Ectodermal cell (in vitro differentiated cells): ENCODE results near the gene FRAS1.

Source experiments
- H3K27ac ChIP-seq: 2 replicates; pipeline ENCODE4 v1.7.0; 2013; ENCODE audit warnings: mild to moderate bottlenecking, low read depth, low read length; ENCODE audit not compliant: insufficient read depth, poor library complexity, severe bottlenecking
- H3K27me3 ChIP-seq: 2 replicates; pipeline ENCODE4 v1.7.0; 2013; ENCODE audit warnings: mild to moderate bottlenecking, low read length; ENCODE audit not compliant: insufficient read depth, control insufficient read depth, poor library complexity, severe bottlenecking
- H3K36me3 ChIP-seq: one replicate; pipeline ENCODE4 v1.7.0; 2013; ENCODE audit warnings: low read length; ENCODE audit not compliant: control insufficient read depth, insufficient read depth
- H3K4me1 ChIP-seq: one replicate; pipeline ENCODE4 v1.7.0; 2013; ENCODE audit warnings: low read length; ENCODE audit not compliant: control insufficient read depth, insufficient read depth
- H3K4me3 ChIP-seq: 2 replicates; pipeline ENCODE4 v1.7.0; 2013; ENCODE audit warnings: low read depth, low read length, control low read depth; ENCODE audit not compliant: insufficient read depth
- H3K9me3 ChIP-seq: 2 replicates; pipeline ENCODE4 v1.7.0; 2013; ENCODE audit warnings: mild to moderate bottlenecking, low read length, moderate library complexity; ENCODE audit not compliant: control insufficient read depth
- WGBS, 2 experiments: methylation state at CpG; one replicate each; pipeline ENCODE4 v1.1.7; 2013; ENCODE audit warnings: missing lambda C conversion rate in 2 of 2; 5-methylcytosine and 5-hydroxymethylcytosine counted together

The FRAS1 gene

GRCh38 chr4:78557841-78558240 lies 500.7 kb downstream of the FRAS1 start:
- Histone ChIP-seq H3K27me3 (peaks cover 6% of the 10 kb centered on the region), H3K27ac (no peak overlapping the region), H3K4me3 (no peak overlapping the region), H3K4me1 (no peaks in the 10 kb centered on the region), H3K9me3 (no peaks in the 10 kb centered on the region), H3K36me3 (no peaks in the 10 kb centered on the region)
- 89 to 95% methylated on average over 2 of the region's 2 CpGs for WGBS, 2 experiments

GRCh38 chr4:78558410-78558809 lies 501.3 kb downstream of the FRAS1 start:
- Histone ChIP-seq H3K4me3 (no peak overlapping the region), H3K27ac (no peak overlapping the region), H3K9me3 (no peaks in the 10 kb centered on the region), H3K4me1 (no peaks in the 10 kb centered on the region), H3K27me3 (peaks cover under 1% of the 10 kb centered on the region), H3K36me3 (no peaks in the 10 kb centered on the region)
- WGBS, 2 experiments: 78 to 100% methylated on average over 1 of the region's 1 CpG

GRCh38 chr4:78560296-78560963 lies 503.3 kb downstream of the FRAS1 start:
- H3K36me3 ChIP-seq: no peaks in the 10 kb centered on the region
- H3K4me3 ChIP-seq: no peak overlapping the region
- H3K9me3 ChIP-seq: no peaks in the 10 kb centered on the region
- H3K27ac ChIP-seq: no peak overlapping the region
- no peaks in the 10 kb centered on the region for H3K27me3 ChIP-seq
- H3K4me1 ChIP-seq: no peaks in the 10 kb centered on the region
- WGBS, 2 experiments: 88 to 90% methylated on average over 2 of the region's 2 CpGs

- H3K27me3 ChIP-seq: no peaks in the 10 kb centered on the region
- H3K36me3 ChIP-seq: no peaks in the 10 kb centered on the region
- no peak overlapping the region for H3K4me3 ChIP-seq
- no peaks in the 10 kb centered on the region for H3K4me1 ChIP-seq
- no peaks in the 10 kb centered on the region for H3K9me3 ChIP-seq
- no peak overlapping the region for H3K27ac ChIP-seq
Observed at GRCh38 chr4:78561677-78562076, 504.6 kb downstream of the FRAS1 start.

- Histone ChIP-seq H3K36me3 (no peaks in the 10 kb centered on the region), H3K4me1 (no peaks in the 10 kb centered on the region), H3K4me3 (no peak overlapping the region), H3K27ac (no peak overlapping the region), H3K27me3 (no peaks in the 10 kb centered on the region), H3K9me3 (no peaks in the 10 kb centered on the region)
- 80 to 83% methylated on average over 4 of the region's 4 CpGs for WGBS, 2 experiments
Observed at GRCh38 chr4:78562687-78563086, 505.6 kb downstream of the FRAS1 start.

DNA sequence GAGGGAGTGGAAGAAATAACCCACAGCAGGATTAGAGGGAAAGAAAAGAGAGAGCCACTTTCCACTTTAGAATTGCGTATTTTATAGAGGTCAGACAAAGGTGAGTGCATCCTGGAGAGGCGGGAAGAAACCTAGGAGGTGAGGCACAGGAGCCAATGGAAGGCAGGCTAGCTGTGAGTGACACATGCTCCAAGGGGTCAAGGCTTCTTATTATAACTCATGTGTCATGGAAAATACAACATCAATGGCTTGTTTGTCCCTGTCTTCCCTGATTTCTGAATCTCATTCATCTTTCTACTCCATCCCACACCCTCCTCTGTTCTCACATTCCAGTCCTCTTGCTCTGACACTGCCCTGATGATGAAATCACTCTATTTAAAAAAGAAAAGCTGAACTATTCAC lies 508.8 kb downstream of the FRAS1 start:
- no peaks in the 10 kb centered on the region for H3K4me1 ChIP-seq
- H3K27me3 ChIP-seq: no peaks in the 10 kb centered on the region
- no peak overlapping the region for H3K4me3 ChIP-seq
- WGBS, 2 experiments: 85 to 96% methylated on average over 2 of the region's 2 CpGs
- no peak overlapping the region for H3K27ac ChIP-seq
- no peaks in the 10 kb centered on the region for H3K9me3 ChIP-seq
- no peaks in the 10 kb centered on the region for H3K36me3 ChIP-seq

DNA sequence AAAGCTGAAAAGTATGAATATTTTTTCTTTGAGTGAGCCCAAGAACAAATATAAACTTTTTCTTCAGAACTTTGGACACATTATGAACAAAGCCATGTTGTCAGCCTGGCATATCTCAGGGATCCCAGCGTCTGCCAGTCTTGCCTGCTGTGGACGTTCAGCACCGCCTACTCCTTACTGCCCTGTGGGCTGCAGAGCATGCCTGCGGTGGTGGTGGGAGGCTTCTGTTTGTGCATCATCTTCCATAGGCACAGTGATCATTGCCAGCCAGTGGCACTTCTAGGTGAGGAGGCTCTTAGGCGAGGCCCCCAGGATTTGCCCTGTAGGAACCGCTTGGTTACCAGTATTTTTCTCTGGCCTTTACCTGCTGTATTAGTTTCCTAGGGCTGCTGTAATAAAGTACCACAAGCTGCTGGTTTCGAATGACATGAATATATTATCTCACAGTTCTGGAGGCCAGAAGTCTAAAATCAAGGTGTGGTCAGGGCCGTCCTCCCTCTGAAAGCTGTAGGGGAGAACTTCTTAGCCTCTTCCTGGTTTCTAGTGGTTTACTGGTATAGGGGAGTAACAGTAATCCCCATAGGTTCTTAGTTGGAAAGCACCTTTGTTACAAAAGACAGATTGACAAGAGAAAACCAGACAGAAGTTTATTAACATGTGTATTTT lies 509.8 kb downstream of the FRAS1 start:
- Histone ChIP-seq H3K4me3 (no peak overlapping the region), H3K27ac (no peak overlapping the region), H3K36me3 (no peaks in the 10 kb centered on the region), H3K27me3 (no peaks in the 10 kb centered on the region), H3K9me3 (no peaks in the 10 kb centered on the region), H3K4me1 (no peaks in the 10 kb centered on the region)
- 85 to 86% methylated on average over 8 of the region's 8 CpGs for WGBS, 2 experiments

DNA sequence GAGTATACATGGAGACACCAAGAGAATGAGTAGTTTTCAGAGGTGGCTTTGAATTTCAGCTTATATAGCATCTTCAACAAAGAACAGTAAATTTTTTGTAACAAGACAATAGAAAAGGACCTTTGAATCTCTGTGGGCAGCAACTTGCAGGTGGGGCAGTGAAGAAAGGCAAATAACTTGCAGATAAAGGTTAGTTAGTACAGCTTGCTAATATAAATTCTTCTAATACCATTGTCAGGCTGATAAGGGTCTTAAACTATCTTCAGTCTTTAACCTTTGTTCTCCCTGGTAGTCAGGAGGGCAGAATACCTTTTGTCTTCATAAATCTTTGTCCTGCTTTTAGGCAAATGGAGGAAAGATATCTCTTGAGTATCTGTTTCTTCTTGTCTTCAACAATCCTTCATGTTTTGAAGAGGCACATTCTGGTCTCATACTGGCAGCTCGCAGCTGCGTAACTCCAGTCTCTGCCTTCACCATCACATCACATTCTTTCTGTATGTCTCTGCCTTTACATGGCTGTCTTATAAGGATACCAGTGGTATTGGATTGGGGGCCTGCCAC lies 510.5 kb downstream of the FRAS1 start:
- H3K4me3 ChIP-seq: no peak overlapping the region
- 81 to 95% methylated on average over 2 of the region's 2 CpGs for WGBS, 2 experiments
- no peaks in the 10 kb centered on the region for H3K4me1 ChIP-seq
- no peaks in the 10 kb centered on the region for H3K9me3 ChIP-seq
- no peak overlapping the region for H3K27ac ChIP-seq
- no peaks in the 10 kb centered on the region for H3K36me3 ChIP-seq
- no peaks in the 10 kb centered on the region for H3K27me3 ChIP-seq

DNA sequence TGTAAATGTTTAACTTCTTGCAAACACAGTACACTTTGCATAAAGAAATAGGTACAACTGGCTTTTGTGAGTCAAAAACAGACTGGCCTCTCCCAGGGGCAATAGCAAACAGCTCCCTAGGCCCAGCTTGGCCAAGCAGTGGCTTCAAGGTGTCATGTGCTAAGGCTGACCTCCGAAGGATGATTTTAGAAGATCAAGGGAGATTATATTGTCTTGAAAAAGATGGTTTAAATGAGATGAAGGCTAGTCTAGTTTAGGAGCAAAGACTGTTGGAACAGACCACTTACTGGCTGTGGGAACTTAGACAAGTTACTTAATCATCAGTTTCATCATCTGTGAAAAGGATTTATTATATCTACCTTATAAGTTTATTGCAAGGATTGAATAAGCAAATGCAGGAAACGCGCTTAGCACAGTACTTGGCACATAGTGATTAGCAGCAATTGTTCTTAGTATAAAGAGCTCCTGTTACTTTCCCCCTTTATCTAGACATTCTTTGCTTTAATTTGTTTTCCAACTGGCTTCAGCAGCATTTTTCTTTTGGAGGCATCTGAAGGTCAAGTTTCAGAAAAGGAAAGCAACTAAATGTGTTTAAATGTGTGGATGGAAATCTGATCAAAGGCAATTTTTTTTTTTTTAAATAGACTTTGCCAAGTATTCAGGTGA lies 511.6 kb downstream of the FRAS1 start:
- Histone ChIP-seq H3K27ac (no peak overlapping the region), H3K4me1 (no peaks in the 10 kb centered on the region), H3K27me3 (no peaks in the 10 kb centered on the region), H3K4me3 (no peak overlapping the region), H3K36me3 (no peaks in the 10 kb centered on the region), H3K9me3 (no peaks in the 10 kb centered on the region)
- 93 to 100% methylated on average over 3 of the region's 3 CpGs for WGBS, 2 experiments

GRCh38 chr4:78569306-78569821 lies 512.2 kb downstream of the FRAS1 start:
- Histone ChIP-seq H3K27ac (no peak overlapping the region), H3K36me3 (no peaks in the 10 kb centered on the region), H3K4me3 (no peak overlapping the region), H3K9me3 (no peaks in the 10 kb centered on the region), H3K4me1 (no peaks in the 10 kb centered on the region), H3K27me3 (no peaks in the 10 kb centered on the region)
- WGBS, 2 experiments: 69 to 84% methylated on average over 6 of the region's 6 CpGs
